SK-N-SH treated with all-trans-retinoic acid at 6 μM for 48 hours (cell line): ENCODE results near the gene RREB1.

ENCODE experiments used
- ATAC-seq: fragments of 200-7000 bp; cut with Tn5 transposase; 3 replicates; pipeline ENCODE4 v1.9.1; 2020; ENCODE audit warnings: mild to moderate bottlenecking, moderate library complexity
- BACH2 ChIP-seq: fragments of 250-450 bp; sonication (Bioruptor Pico); IDR thresholded peaks from 2 replicates; pipeline ENCODE4 v1.9.0; 2021; ENCODE audit warnings: mild to moderate bottlenecking, borderline replicate concordance
- CREB5 ChIP-seq: fragments of 250-450 bp; sonication (Bioruptor Pico); IDR thresholded peaks from 2 replicates; pipeline ENCODE4 v1.5.1; 2020; ENCODE audit warnings: low read depth, mild to moderate bottlenecking, moderate library complexity
- CSDC2 ChIP-seq: fragments of 250-450 bp; sonication (Bioruptor Pico); IDR thresholded peaks from 2 replicates; pipeline ENCODE4 v1.5.0; 2020; ENCODE audit warnings: mild to moderate bottlenecking, moderate library complexity
- CSRNP3 ChIP-seq: fragments of 250-450 bp; sonication (Bioruptor Pico); IDR thresholded peaks from 2 replicates; pipeline ENCODE4 v1.5.1; 2021; ENCODE audit warnings: mild to moderate bottlenecking, moderate library complexity
- ESRRG ChIP-seq: fragments of 250-450 bp; sonication (Bioruptor Pico); IDR thresholded peaks from 2 replicates; pipeline ENCODE4 v1.6.1; 2021; ENCODE audit warnings: mild to moderate bottlenecking
- ISL1 ChIP-seq: fragments of 250-450 bp; sonication (Bioruptor Pico); IDR thresholded peaks from 2 replicates; pipeline ENCODE4 v2.1.2; 2022; ENCODE audit warnings: mild to moderate bottlenecking, moderate library complexity
- OSR1 ChIP-seq: fragments of 250-450 bp; sonication (Bioruptor Pico); IDR thresholded peaks from 2 replicates; pipeline ENCODE4 v1.8.0; 2022; ENCODE audit warnings: moderate library complexity, mild to moderate bottlenecking, inconsistent platforms
- PPARA ChIP-seq: fragments of 250-450 bp; sonication (Bioruptor Pico); IDR thresholded peaks from 2 replicates; pipeline ENCODE4 v1.5.0; 2020; ENCODE audit warnings: mild to moderate bottlenecking, borderline replicate concordance
- RARB ChIP-seq: fragments of 250-450 bp; sonication (Bioruptor Pico); IDR thresholded peaks from 2 replicates; pipeline ENCODE4 v1.8.0; 2021; ENCODE audit warnings: mild to moderate bottlenecking, moderate library complexity
- SNAI2 ChIP-seq: fragments of 250-450 bp; sonication (Bioruptor Pico); IDR thresholded peaks from 2 replicates; pipeline ENCODE4 v1.5.0; 2020; ENCODE audit warnings: mild to moderate bottlenecking, moderate library complexity
- TCF4 ChIP-seq: fragments of 250-450 bp; sonication (Bioruptor Pico); IDR thresholded peaks from 2 replicates; pipeline ENCODE4 v1.8.0; 2021; ENCODE audit warnings: mild to moderate bottlenecking, moderate library complexity, borderline replicate concordance
- TOX ChIP-seq: fragments of 250-450 bp; sonication (Bioruptor Pico); IDR thresholded peaks from 2 replicates; pipeline ENCODE4 v1.8.0; 2021; ENCODE audit warnings: mild to moderate bottlenecking, moderate library complexity, borderline replicate concordance
- TSHZ2 ChIP-seq: fragments of 250-450 bp; sonication (Bioruptor Pico); IDR thresholded peaks from 2 replicates; pipeline ENCODE4 v1.5.0; 2020; ENCODE audit warnings: mild to moderate bottlenecking, moderate library complexity
- ZC3H10 ChIP-seq: fragments of 250-450 bp; sonication (Bioruptor Pico); IDR thresholded peaks from 2 replicates; pipeline ENCODE4 v1.5.1; 2021; ENCODE audit warnings: mild to moderate bottlenecking, moderate library complexity
- ZFP3 ChIP-seq: fragments of 250-450 bp; sonication (Bioruptor Pico); IDR thresholded peaks from 2 replicates; pipeline ENCODE4 v1.5.0; 2020; ENCODE audit warnings: mild to moderate bottlenecking, moderate library complexity
- ZNF565 ChIP-seq: fragments of 450-650 bp; formaldehyde crosslinking; conservative IDR thresholded peaks from 2 replicates; pipeline ENCODE4 v1.5.0; 2020; ENCODE audit warnings: low read depth, mild to moderate bottlenecking, moderate library complexity
- ZNF70 ChIP-seq: fragments of 450-650 bp; formaldehyde crosslinking; IDR thresholded peaks from 2 replicates; pipeline ENCODE4 v1.5.0; 2020; ENCODE audit warnings: mild to moderate bottlenecking, moderate library complexity
- ZNF8 ChIP-seq: fragments of 450-650 bp; formaldehyde crosslinking; IDR thresholded peaks from 2 replicates; pipeline ENCODE4 v1.5.0; 2020; ENCODE audit warnings: mild to moderate bottlenecking, moderate library complexity
- TF ChIP-seq, protein P1 (sequence below): fragments of 250-450 bp; sonication (Bioruptor Pico); IDR thresholded peaks from 2 replicates; pipeline ENCODE4 v1.8.0; 2021; ENCODE audit warnings: low read depth, mild to moderate bottlenecking, moderate library complexity, borderline replicate concordance
- TF ChIP-seq, protein P2 (sequence below): fragments of 250-450 bp; sonication (Bioruptor Pico); IDR thresholded peaks from 2 replicates; pipeline ENCODE4 v1.8.0; 2020; ENCODE audit warnings: mild to moderate bottlenecking, moderate library complexity, borderline replicate concordance

The RREB1 gene

GRCh38 chr6:7185561-7185960 is 77.8 kb downstream of the RREB1 start:
- TF ChIP-seq ZNF565 (no peak), ZFP3 (no peak), BACH2 (CRISPR knock-in tag) (no peak), TCF4 (CRISPR knock-in tag) (no peak), ISL1 (CRISPR knock-in tag) (no peak), OSR1 (CRISPR knock-in tag) (no peak), ESRRG (CRISPR knock-in tag) (no peak), CREB5 (CRISPR knock-in tag) (no peak), SNAI2 (no peak), TSHZ2 (no peak), RARB (CRISPR knock-in tag) (no peak), ZC3H10 (CRISPR knock-in tag) (no peak), CSDC2 (CRISPR knock-in tag) (no peak), ZNF8 (CRISPR knock-in tag) (no peak), ZNF70 (no peak), PPARA (CRISPR knock-in tag) (no peak), CSRNP3 (CRISPR knock-in tag) (no peak)
- TF ChIP-seq, protein P1, sequence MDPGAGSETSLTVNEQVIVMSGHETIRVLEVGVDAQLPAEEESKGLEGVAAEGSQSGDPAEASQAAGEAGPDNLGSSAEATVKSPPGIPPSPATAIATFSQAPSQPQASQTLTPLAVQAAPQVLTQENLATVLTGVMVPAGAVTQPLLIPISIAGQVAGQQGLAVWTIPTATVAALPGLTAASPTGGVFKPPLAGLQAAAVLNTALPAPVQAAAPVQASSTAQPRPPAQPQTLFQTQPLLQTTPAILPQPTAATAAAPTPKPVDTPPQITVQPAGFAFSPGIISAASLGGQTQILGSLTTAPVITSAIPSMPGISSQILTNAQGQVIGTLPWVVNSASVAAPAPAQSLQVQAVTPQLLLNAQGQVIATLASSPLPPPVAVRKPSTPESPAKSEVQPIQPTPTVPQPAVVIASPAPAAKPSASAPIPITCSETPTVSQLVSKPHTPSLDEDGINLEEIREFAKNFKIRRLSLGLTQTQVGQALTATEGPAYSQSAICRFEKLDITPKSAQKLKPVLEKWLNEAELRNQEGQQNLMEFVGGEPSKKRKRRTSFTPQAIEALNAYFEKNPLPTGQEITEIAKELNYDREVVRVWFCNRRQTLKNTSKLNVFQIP: no peak
- TF ChIP-seq, protein P2, sequence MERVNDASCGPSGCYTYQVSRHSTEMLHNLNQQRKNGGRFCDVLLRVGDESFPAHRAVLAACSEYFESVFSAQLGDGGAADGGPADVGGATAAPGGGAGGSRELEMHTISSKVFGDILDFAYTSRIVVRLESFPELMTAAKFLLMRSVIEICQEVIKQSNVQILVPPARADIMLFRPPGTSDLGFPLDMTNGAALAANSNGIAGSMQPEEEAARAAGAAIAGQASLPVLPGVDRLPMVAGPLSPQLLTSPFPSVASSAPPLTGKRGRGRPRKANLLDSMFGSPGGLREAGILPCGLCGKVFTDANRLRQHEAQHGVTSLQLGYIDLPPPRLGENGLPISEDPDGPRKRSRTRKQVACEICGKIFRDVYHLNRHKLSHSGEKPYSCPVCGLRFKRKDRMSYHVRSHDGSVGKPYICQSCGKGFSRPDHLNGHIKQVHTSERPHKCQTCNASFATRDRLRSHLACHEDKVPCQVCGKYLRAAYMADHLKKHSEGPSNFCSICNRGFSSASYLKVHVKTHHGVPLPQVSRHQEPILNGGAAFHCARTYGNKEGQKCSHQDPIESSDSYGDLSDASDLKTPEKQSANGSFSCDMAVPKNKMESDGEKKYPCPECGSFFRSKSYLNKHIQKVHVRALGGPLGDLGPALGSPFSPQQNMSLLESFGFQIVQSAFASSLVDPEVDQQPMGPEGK: no peak
- ATAC-seq: no peak

GRCh38 chr6:7188492-7188891 is 80.7 kb downstream of the RREB1 start:
- ATAC-seq: no peak
- TF ChIP-seq ZFP3 (no peak), TSHZ2 (no peak), CREB5 (CRISPR knock-in tag) (no peak), ZNF8 (CRISPR knock-in tag) (no peak), TCF4 (CRISPR knock-in tag) (no peak), TOX (CRISPR knock-in tag) (no peak)
- TF ChIP-seq, protein P2: no peak
- TF ChIP-seq, protein P1: no peak
